Loucy (cell line): ENCODE measurements around the gene OR2AP1.

Source experiments
- EZH2phosphoT487 ChIP-seq: fragments of 200-600 bp; IDR thresholded peaks from 2 replicates; pipeline ENCODE4 v1.6.1; 2018; ENCODE audit warnings: antibody characterized with exemption, mild to moderate bottlenecking, moderate library complexity, borderline replicate concordance
- TF ChIP-seq, protein P1 (sequence below): fragments of 200-600 bp; sonication (generic); conservative IDR thresholded peaks from 2 replicates; pipeline ENCODE4 v1.5.1; 2014; ENCODE audit warnings: mild to moderate bottlenecking, antibody characterized with exemption, low read length

DNA sequence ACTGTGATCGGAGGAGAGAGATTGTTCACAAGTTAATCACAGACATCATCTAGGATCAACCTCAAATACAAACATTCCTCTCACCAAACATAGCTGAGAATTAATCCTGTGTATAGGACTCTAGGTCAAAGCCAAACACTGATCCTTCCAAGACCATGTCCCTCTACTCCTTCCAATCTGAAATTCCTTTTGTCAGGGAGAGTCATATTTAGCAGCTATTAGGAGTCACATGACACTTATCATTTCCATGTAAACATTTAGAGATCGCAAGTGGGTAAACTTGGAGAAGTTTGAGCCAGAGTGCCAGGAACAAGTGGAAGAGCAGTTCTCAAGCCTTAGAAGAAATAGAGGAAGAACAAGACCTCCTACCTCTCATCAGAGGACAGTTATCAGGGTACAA, 13.5 kb downstream of the OR2AP1 start:
- TF ChIP-seq, protein P1, sequence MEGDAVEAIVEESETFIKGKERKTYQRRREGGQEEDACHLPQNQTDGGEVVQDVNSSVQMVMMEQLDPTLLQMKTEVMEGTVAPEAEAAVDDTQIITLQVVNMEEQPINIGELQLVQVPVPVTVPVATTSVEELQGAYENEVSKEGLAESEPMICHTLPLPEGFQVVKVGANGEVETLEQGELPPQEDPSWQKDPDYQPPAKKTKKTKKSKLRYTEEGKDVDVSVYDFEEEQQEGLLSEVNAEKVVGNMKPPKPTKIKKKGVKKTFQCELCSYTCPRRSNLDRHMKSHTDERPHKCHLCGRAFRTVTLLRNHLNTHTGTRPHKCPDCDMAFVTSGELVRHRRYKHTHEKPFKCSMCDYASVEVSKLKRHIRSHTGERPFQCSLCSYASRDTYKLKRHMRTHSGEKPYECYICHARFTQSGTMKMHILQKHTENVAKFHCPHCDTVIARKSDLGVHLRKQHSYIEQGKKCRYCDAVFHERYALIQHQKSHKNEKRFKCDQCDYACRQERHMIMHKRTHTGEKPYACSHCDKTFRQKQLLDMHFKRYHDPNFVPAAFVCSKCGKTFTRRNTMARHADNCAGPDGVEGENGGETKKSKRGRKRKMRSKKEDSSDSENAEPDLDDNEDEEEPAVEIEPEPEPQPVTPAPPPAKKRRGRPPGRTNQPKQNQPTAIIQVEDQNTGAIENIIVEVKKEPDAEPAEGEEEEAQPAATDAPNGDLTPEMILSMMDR: no peak
- no peak for TF ChIP-seq EZH2phosphoT487
